ENCODE results near the gene EZR. TPM values are rescaled to one million over a fixed set of nuclear protein-coding genes. Genes with fewer than 3 reads are reported as not detected.
A peak's percentile ranks its signal among the peaks of the same experiment; 100 is the strongest.

The EZR gene
- total and polyA plus RNA-seq, 2 of the 13 experiments (the other 11 are each of a cell fraction or from before 2014, with no cell fraction given): 34.7 to 60.3 TPM

DNA sequence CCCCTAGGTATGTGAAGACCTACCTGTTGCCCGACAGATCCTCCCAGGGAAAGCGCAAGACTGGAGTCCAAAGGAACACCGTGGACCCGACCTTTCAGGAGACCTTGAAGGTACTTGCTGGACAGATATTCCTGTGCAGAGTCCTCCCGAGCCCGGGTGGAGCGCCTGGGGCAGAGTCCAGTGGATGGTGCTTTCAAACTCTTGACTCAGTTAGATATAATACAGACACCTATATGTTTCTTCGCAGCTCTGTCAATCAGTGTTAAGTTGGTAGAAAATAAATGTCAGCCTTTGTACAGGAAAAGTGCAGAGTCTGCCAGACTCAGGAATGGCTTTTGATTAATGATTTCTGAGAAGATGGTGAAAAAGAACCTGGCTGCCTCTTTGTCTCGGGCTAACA is 67.2 kb downstream of the EZR start:
- no TSS peak for BruUV-seq (replicated peaks)
- intact Hi-C loops (cut with micrococcal nuclease; ENCODE audit: unreplicated experiment) (no loop called here), in situ Hi-C loops (cut with HindIII; ENCODE audit: extremely low pct_ligation_motif_present, low pct_unique_long_range_greater_than_20kb) (no loop called here)
- Histone ChIP-seq H3K4me2 (ENCODE audit: low read depth, low read length) (peak overlapping the region; percentile 25), H3K36me3 (replicated peaks in 1 of 2; ENCODE audit: control insufficient read depth in 1 of 2, insufficient read depth in 2 of 2, low read length in 2 of 2) (no peaks in the 10 kb centered on the region), H3K27me3 (ENCODE audit: control insufficient read depth in 1 of 2, insufficient read depth in 2 of 2, low read length in 2 of 2) (peaks cover 0 to 33% of the 10 kb centered on the region in 2 experiments; a peak in 4 of 5 replicates), H3K9ac (ENCODE audit: insufficient read depth, low read depth, low read length) (no peak overlapping the region), H3K4me1 (ENCODE audit: insufficient read depth, low read length) (peaks cover 28% of the 10 kb centered on the region), H4K20me1 (ENCODE audit: insufficient read depth, low read length) (no peaks in the 10 kb centered on the region), H3K4me3 (replicated peaks in 1 of 3; ENCODE audit: insufficient read depth in 1 of 3, low read depth in 2 of 3, low read length in 3 of 3) (0 out of 6 replicates have a peak overlapping the region, but pooled peaks of 1 of the 3 experiments have one; percentile 14), H3K79me2 (ENCODE audit: insufficient read depth, low read length) (no peaks in the 10 kb centered on the region), H3K27ac (ENCODE audit: extremely low read length, insufficient read depth, low read length) (no peak overlapping the region), H3K9me3 (ENCODE audit: low read length) (no peaks in the 10 kb centered on the region), H2AFZ (ENCODE audit: low read length) (no peak overlapping the region)
- 4% methylated on average over 9 of the region's 9 CpGs for WGBS (ENCODE audit: low lambda C conversion rate)
- ChIA-PET CTCF (ENCODE audit: low intra/inter-chr PET ratio, low total read pairs) (no interaction called here), POLR2A (no interaction called here)
- TF ChIP-seq SALL1 (CRISPR knock-in tag; IDR thresholded peaks at IDR 0.05): 0 out of 2 replicates have a peak, but pooled peaks have one; percentile 6
- TF ChIP-seq, protein P1, sequence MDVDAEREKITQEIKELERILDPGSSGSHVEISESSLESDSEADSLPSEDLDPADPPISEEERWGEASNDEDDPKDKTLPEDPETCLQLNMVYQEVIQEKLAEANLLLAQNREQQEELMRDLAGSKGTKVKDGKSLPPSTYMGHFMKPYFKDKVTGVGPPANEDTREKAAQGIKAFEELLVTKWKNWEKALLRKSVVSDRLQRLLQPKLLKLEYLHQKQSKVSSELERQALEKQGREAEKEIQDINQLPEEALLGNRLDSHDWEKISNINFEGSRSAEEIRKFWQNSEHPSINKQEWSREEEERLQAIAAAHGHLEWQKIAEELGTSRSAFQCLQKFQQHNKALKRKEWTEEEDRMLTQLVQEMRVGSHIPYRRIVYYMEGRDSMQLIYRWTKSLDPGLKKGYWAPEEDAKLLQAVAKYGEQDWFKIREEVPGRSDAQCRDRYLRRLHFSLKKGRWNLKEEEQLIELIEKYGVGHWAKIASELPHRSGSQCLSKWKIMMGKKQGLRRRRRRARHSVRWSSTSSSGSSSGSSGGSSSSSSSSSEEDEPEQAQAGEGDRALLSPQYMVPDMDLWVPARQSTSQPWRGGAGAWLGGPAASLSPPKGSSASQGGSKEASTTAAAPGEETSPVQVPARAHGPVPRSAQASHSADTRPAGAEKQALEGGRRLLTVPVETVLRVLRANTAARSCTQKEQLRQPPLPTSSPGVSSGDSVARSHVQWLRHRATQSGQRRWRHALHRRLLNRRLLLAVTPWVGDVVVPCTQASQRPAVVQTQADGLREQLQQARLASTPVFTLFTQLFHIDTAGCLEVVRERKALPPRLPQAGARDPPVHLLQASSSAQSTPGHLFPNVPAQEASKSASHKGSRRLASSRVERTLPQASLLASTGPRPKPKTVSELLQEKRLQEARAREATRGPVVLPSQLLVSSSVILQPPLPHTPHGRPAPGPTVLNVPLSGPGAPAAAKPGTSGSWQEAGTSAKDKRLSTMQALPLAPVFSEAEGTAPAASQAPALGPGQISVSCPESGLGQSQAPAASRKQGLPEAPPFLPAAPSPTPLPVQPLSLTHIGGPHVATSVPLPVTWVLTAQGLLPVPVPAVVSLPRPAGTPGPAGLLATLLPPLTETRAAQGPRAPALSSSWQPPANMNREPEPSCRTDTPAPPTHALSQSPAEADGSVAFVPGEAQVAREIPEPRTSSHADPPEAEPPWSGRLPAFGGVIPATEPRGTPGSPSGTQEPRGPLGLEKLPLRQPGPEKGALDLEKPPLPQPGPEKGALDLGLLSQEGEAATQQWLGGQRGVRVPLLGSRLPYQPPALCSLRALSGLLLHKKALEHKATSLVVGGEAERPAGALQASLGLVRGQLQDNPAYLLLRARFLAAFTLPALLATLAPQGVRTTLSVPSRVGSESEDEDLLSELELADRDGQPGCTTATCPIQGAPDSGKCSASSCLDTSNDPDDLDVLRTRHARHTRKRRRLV (CRISPR knock-in tag; IDR thresholded peaks at IDR 0.05): no peak
- peak; percentile 60; the same call in 1 of the 2 replicates for TF ChIP-seq ZSCAN21 (CRISPR knock-in tag; IDR thresholded peaks at IDR 0.05; ENCODE audit: borderline replicate concordance)
- peak; percentile 46; the same call in 1 of the 2 replicates for TF ChIP-seq HNF4A (CRISPR knock-in tag; IDR thresholded peaks at IDR 0.05)
- no peak for TF ChIP-seq BRD4 (CRISPR knock-in tag; IDR thresholded peaks at IDR 0.05)
- TF ChIP-seq HDAC1 (CRISPR knock-in tag; IDR thresholded peaks at IDR 0.05): 0 out of 2 replicates have a peak, but pooled peaks have one; percentile 17
- TF ChIP-seq ZNF263 (CRISPR knock-in tag; IDR thresholded peaks at IDR 0.05): peak; percentile 81
- TF ChIP-seq REXO4 (CRISPR knock-in tag; IDR thresholded peaks at IDR 0.05; ENCODE audit: borderline replicate concordance): no peak
- peak; percentile 70 for ATAC-seq
- FAIRE-seq: no peak
- DNase-seq (ENCODE audit: low spot score): no peak
